K562 (cell line): ENCODE results near the gene DBNDD2. TPM values are rescaled to one million over a fixed set of nuclear protein-coding genes. Genes with fewer than 3 reads are reported as not detected.

Experiments
- ATAC-seq: fragments of 200-7000 bp; cut with Tn5 transposase; 3 replicates; pipeline ENCODE4 v1.9.1; 2020; ENCODE audit warnings: moderate library complexity
- BruUV-seq: library from RNA; stranded (reverse); fragments of 400-500 nt; replicated peaks from 2 replicates; lab custom pipeline; 2021; lab: Mats Ljungman, UMichigan
- CTCF ChIA-PET: fragments of 300-600 bp; formaldehyde crosslinking; extraction: SDS; loops from one replicate; lab custom pipeline; 2021; ENCODE audit warnings: low intra/inter-chr PET ratio; lab: Yijun Ruan, JAX
- POLR2A ChIA-PET: fragments of 300-600, 350-650 bp; sonication (Branson Sonifier 250); formaldehyde crosslinking; extraction: SDS; loops from one replicate; lab custom pipeline; 2021; ENCODE audit warnings: antibody characterized with exemption, inconsistent platforms; lab: Yijun Ruan, JAX
- DNase-seq, 4 experiments: peaks; one replicate each; pipeline versions ENCODE4 v3.0.0 to v3.0.0-alpha.2; 2011 to 2018; ENCODE audit warnings: low spot score in 3 of 4, mixed read lengths in 3 of 4; ENCODE audit errors: extremely low read depth in 1 of 4
- FAIRE-seq: peaks from 2 replicates; lab custom pipeline; 2011; peaks lifted over from hg19 to GRCh38; lab: Jason Lieb, UNC
- H2AFZ ChIP-seq: 2 replicates; pipeline ENCODE4 v1.6.0; 2011; ENCODE audit warnings: low read depth, low read length, control low read depth, inconsistent platforms
- H3K27ac ChIP-seq: fragments of 200-600 bp; 3 replicates; pipeline ENCODE4 v1.8.0; 2011; ENCODE audit warnings: low read depth, mild to moderate bottlenecking, control low read depth, inconsistent platforms, low read length, moderate library complexity, mixed read lengths; ENCODE audit errors: extremely low read depth
- H3K27me3 ChIP-seq, 2 experiments: fragments of 300-600 bp in 1 of 2; 2 replicates in 1 of 2; 3 replicates in 1 of 2; pipeline versions ENCODE4 v1.6.0 to v1.8.0; 2011; ENCODE audit warnings: inconsistent platforms in 2 of 2, low read length in 2 of 2, mild to moderate bottlenecking in 1 of 2, mixed read lengths in 1 of 2, moderate library complexity in 1 of 2; ENCODE audit not compliant: control insufficient read depth in 2 of 2, insufficient read depth in 2 of 2
- H3K36me3 ChIP-seq: fragments of 300-600 bp; 3 replicates; pipeline ENCODE4 v1.8.0; 2011; ENCODE audit warnings: mild to moderate bottlenecking, low read length, inconsistent platforms; ENCODE audit not compliant: control insufficient read depth, insufficient read depth
- H3K4me1 ChIP-seq, 2 experiments: fragments of 200-600 bp in 1 of 2; replicated peaks in 1 of 2; 2 replicates in 1 of 2; 3 replicates in 1 of 2; pipeline versions ENCODE4 v1.5.1 to v1.8.0; 2011; ENCODE audit warnings: inconsistent platforms in 2 of 2, low read length in 2 of 2, mild to moderate bottlenecking in 1 of 2, mixed read lengths in 1 of 2, moderate library complexity in 1 of 2; ENCODE audit not compliant: control insufficient read depth in 2 of 2, insufficient read depth in 2 of 2
- H3K4me2 ChIP-seq: 2 replicates; pipeline ENCODE4 v1.6.1; 2011; ENCODE audit warnings: low read length, control low read depth, inconsistent platforms, mixed read lengths; ENCODE audit not compliant: insufficient read depth
- H3K4me3 ChIP-seq: fragments of 200-600 bp; sonication (generic), shearing (Covaris generic); 2 replicates; pipeline ENCODE4 v1.5.1; 2016; ENCODE audit warnings: control low read depth, inconsistent platforms
- H3K79me2 ChIP-seq: fragments of 200-600 bp; 3 replicates; pipeline ENCODE4 v1.8.0; 2011; ENCODE audit warnings: low read length, inconsistent platforms; ENCODE audit not compliant: control insufficient read depth, insufficient read depth
- H3K9ac ChIP-seq, 2 experiments: 2 replicates each; pipeline versions ENCODE4 v1.6.0 to v1.6.1; 2011; ENCODE audit warnings: low read depth in 2 of 2, low read length in 2 of 2, control low read depth in 1 of 2, inconsistent platforms in 1 of 2, mild to moderate bottlenecking in 1 of 2, mixed read lengths in 1 of 2; ENCODE audit not compliant: insufficient read depth in 1 of 2
- H3K9me1 ChIP-seq: one replicate; pipeline ENCODE4 v1.6.0; 2011; ENCODE audit warnings: inconsistent platforms, mild to moderate bottlenecking, low read length, moderate library complexity; ENCODE audit not compliant: control insufficient read depth, insufficient read depth
- H3K9me3 ChIP-seq: replicated peaks from 2 replicates; pipeline ENCODE4 v1.5.1; 2011; ENCODE audit warnings: low read depth, low read length, inconsistent platforms; ENCODE audit not compliant: control insufficient read depth, insufficient read depth
- H4K20me1 ChIP-seq: replicated peaks from 2 replicates; pipeline ENCODE4 v1.6.1; 2011; ENCODE audit warnings: low read length, inconsistent platforms, mixed read lengths; ENCODE audit not compliant: control insufficient read depth, insufficient read depth
- E4F1 ChIP-seq: fragments of 250-450 bp; sonication (Bioruptor Pico); IDR thresholded peaks from 2 replicates; pipeline ENCODE4 v1.5.0; 2021; ENCODE audit warnings: mild to moderate bottlenecking, borderline replicate concordance
- MCM2 ChIP-seq: fragments of 450-650 bp; IDR thresholded peaks from 2 replicates; pipeline ENCODE4 v1.6.1; 2017; ENCODE audit warnings: low read depth, mild to moderate bottlenecking
- ZBTB7A ChIP-seq: IDR thresholded peaks from 2 replicates; pipeline ENCODE4 v1.6.1; 2011; ENCODE audit warnings: low read depth, mild to moderate bottlenecking, low read length, moderate library complexity, borderline replicate concordance; ENCODE audit not compliant: control insufficient read depth
- WGBS: fragments of 100-300 bp; shearing (Covaris generic); methylation state at CpG from one replicate; pipeline ENCODE4 v1.1.6; 2016; ENCODE audit warnings: low coverage, mixed read lengths; ENCODE audit not compliant: insufficient coverage; ENCODE audit errors: missing lambda C conversion rate; 5-methylcytosine and 5-hydroxymethylcytosine counted together
- in situ Hi-C: fragments of 300-500 bp; cut with MboI; formaldehyde crosslinking; loops from 4 replicates; pipeline ENCODE4 v1.15.0; 2018; ENCODE audit warnings: inconsistent platforms, mixed read lengths
- intact Hi-C: fragments of 100-400 bp; cut with micrococcal nuclease; formaldehyde crosslinking; loops from 2 replicates; pipeline ENCODE4 v1.14.2; 2022
- polyA plus RNA-seq, 8 experiments: library from polyadenylated mRNA; depleted of rRNA in 4 of 8; stranded (reverse) in 5 of 8; unstranded in 3 of 8; fragments of >200 nt; fragmentation: Nextera tagmentation in 2 of 8; fragmentation: Illumina TruSeq in 1 of 8; extraction: Ambion mirVana in 2 of 8; extraction: Trizol in 1 of 8; gene quantifications; 2 replicates each; pipeline versions ENCODE4 v1.2.1 to v1.2.3, GENCODE V29; 2011 to 2014; ENCODE audit warnings: inconsistent platforms in 1 of 8, missing spikeins in 1 of 8
- total RNA-seq, 7 experiments: library from RNA; depleted of rRNA in 6 of 7; stranded (reverse); fragments of >200 nt in 6 of 7; fragmentation: Illumina TruSeq in 2 of 7; extraction: Trizol in 2 of 7; gene quantifications; 2 replicates each; pipeline versions ENCODE4 v1.2.1 to v1.2.3, GENCODE V29; 2011 to 2021; ENCODE audit warnings: low replicate concordance in 1 of 7

DBNDD2 gene
- total and polyA plus RNA-seq, 9 of the 15 experiments (the other 6 are each of a cell fraction or from before 2014, with no cell fraction given) = 12.8 to 64.0 (median 35.8) TPM

GRCh38 chr20:45429618-45430017, 21.5 kb downstream of the DBNDD2 start (continued):
- TF ChIP-seq E4F1 (CRISPR knock-in tag) = no peak
- TF ChIP-seq, all 486 proteins: peak for 0

GRCh38 chr20:45432294-45432693, 24.2 kb downstream of the DBNDD2 start:
- in situ Hi-C loops = no loop called here
- H2AFZ ChIP-seq = no peak overlapping the region
- H3K27ac ChIP-seq = no peak overlapping the region
- no peak for ATAC-seq
- H3K36me3 ChIP-seq = no peaks in the 10 kb centered on the region
- no peak overlapping the region for H3K4me2 ChIP-seq
- peaks cover 7 to 9% of the 10 kb centered on the region in 2 experiments; a peak in 4 of 5 replicates for H3K4me1 ChIP-seq
- H3K27me3 ChIP-seq = no peaks in the 10 kb centered on the region
- H3K79me2 ChIP-seq = no peaks in the 10 kb centered on the region
- TF ChIP-seq MCM2 (no peak), ZBTB7A (no peak)
- TF ChIP-seq, all 486 proteins: peak for 0
- Histone ChIP-seq H3K4me3 (no peak overlapping the region), H4K20me1 (no peaks in the 10 kb centered on the region), H3K9ac (no peak overlapping the region), H3K9me1 (no peaks in the 10 kb centered on the region), H3K9me3 (no peaks in the 10 kb centered on the region)
- intact Hi-C loops = no loop called here
- ChIA-PET POLR2A (interaction anchor here (0.7 to 1.2 kb wide), 2 partner anchors 25 to 58 kb away, joined by 3 to 4 read pairs; no protein-coding TSS in a partner anchor), CTCF (interaction anchor here (0.9 kb wide), 1 partner anchor 110 kb away, joined by 3 read pairs; no protein-coding TSS in a partner anchor)
- FAIRE-seq = no peak
- WGBS = 49% methylated on average over 5 of the region's 5 CpGs
- BruUV-seq = no TSS peak
- DNase-seq = no peak
